ENCODE results near the gene GIMAP8.
"Not testable (repeated sequence)": the region's sequence is repeated elsewhere in the genome, so short reads cannot be mapped to it uniquely, and the experiment has no call there.

The GIMAP8 gene

DNA sequence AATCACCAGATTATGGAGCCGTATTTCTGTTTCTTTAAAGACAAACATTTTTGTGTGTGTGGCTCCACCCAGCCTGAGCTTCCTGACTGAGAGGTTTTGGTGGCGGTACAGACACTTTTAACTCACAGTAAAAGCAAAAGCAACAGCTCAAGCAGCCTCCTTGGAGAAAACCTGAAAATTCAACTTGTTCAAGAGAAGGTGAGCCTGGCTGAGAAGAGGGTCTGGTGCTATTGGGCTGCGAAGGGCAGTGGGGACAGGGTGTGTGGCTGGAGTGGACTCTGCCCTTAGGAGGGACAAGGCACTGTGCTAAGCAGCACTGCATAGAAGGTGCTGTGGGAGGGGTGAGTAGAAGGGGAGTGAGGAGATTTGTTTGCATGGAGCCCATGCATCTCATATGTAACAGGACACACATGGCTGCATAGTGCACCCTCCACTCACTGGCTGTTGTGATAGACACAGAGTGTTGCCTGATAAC, 64.4 kb downstream of the GIMAP8 start, which contains the start of gene GIMAP7:
TSS of gene GIMAP7 (plus strand) at position 125 of the 475 bp plus-strand sequence. CDS start 5,103 bp downstream, outside the sequence.
- DNase-seq (ENCODE audit: low spot score) = peak; percentile 88

DNA sequence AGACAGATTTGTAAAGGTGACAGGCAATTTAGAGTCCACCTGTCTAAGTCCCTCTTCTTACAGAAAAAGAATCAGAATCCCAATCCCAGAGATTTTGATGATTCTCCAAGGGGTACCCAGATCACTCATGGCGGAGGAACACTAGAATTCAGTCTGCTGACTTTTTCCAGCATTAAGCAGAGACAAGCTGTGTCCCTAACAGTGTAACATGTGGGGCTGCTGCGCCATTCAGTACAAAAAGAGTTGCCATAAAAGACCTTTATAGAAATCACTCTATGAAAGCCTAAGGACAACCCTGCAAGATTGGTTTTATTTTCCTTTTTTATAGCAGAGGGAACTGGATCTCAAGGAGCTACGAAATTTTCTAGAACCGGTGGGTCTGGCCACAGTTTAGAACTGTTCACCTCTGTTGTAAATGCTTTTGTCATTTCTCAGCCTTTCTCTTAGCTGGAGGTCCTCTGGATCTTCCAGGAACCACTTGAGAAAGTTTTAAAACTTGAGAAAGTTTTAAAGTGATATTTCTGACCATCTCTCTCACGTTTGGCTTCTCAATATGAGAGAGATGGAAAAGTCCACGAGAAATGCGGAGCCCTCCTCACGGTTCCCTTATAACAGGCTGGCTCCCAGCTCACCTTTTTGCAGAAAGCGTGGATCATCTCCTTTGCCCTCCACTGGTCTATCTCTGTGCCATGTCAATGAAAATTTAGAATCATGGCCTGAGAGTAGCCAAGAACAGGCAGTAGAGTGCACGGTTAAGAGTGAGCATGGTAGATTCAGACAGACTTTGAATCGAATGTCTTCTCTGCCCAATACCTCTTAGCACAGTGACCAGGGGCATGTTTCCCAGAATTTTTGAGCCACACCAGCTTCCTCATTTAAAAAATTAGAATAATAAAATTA, 65.1 kb downstream of the GIMAP8 start:
- peak; percentile 64 for DNase-seq (ENCODE audit: low spot score)

DNA sequence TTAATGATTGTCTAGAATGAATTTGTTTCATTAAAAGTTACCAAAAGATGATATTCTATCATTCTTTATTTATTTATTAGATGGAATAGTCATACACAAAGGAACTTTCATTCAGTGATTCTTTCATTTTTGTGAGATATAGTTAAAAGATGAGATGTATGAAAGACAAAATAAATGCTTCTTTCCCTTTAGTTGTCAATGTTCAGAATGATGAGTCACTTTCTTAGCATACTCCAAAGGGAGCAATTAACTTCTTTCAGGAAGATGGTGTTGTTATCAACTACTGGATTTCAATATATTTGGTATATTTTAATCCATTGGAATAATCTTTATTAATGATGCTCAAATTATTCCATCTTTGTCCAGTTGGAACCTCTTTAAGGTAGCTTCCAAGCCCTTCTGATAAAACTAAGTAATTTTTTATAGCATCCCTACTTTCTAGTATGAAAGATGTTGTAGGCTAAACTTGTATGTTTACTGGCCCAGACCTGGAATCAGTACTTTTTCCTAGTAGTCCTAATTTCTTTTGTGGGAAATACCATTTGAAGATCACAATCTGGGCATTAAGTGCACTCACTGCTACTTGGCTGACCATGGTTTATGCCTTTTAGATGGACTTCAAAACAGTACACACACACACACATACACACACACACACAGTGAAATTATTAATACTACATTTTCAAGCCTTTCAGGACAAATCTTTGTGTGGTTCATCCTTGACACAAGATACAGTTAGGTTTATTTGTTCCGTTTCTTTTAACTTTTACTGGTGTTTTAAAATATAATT, 66.7 kb downstream of the GIMAP8 start:
- peak; percentile 54 for DNase-seq (ENCODE audit: low spot score)

DNA sequence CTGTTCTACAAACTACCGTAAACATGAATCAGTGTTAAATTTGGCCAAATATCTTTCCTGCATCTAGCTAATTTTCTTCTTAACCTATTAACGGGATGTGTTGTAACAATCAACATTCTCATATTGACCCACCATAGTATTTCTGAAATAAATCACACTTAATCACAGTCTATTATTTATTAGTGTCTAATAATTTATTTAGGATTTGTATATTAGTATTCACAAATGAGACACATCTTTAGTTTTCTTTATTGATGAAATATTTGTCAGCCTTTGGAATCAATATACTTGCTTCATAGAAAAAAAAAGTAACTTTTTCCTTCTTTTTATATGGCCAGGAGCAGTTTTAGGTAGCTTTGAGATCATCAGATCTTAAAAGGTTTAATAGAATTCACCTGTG, 68.9 kb downstream of the GIMAP8 start:
- DNase-seq (ENCODE audit: low spot score) = no peak

DNA sequence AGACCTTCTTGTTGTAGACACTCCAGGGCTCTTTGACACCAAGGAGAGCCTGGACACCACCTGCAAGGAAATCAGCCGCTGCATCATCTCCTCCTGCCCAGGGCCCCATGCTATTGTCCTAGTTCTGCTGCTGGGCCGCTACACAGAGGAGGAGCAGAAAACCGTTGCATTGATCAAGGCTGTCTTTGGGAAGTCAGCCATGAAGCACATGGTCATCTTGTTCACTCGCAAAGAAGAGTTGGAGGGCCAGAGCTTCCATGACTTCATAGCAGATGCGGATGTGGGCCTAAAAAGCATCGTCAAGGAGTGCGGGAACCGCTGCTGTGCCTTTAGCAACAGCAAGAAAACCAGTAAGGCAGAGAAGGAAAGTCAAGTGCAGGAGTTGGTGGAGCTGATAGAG, 69.7 kb downstream of the GIMAP8 start:
- DNase-seq (ENCODE audit: low spot score) = no peak

DNA sequence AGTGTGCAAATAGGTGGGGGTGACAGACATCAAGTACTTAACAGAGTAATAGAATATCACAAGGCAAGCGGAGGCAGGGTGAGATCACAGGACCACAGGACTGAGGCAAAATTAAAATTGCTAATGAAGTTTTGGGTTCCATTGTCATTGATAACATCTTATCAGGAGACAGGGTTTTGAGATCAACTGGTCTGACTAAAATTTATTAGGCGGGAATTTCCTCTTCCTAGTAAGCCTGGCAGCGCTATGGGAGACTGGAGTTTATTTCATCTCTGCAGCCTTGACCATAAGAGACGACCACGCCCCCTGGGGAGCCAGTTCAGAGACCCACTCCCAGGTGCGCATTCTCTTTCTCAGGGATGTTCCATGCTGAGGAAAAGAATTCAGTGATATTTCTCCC, 72.5 kb downstream of the GIMAP8 start:
- not testable (repeated sequence) for DNase-seq (ENCODE audit: low spot score)

DNA sequence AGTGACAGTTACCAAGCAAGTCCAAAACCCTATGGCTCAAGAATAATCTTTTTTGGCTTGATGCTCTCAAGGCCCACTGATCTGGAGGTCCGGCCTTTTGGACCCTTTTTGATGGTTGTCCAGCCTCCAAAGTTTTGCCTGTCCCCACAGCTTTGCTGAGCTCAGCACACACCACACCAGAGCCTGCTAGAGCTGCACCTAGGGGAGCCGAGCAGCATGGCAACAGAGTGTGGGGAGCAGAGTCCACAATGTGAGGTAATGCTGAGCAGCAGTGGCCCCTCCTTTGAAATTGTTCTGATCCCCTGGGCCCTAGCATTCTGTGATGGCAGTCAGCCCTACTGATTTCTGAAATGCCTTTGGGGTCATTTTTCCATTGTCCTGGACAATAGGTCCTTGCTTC, 73.6 kb downstream of the GIMAP8 start:
- no peak for DNase-seq (ENCODE audit: low spot score)
